Measurements from ENCODE around the gene L3MBTL4.

- no peak for TF ChIP-seq GATA3 (IDR thresholded peaks at IDR 0.05; ENCODE audit: low read depth, low read length)
- no peak for TF ChIP-seq GATA2 (IDR thresholded peaks at IDR 0.05; ENCODE audit: low read depth, low read length)
Measured at GRCh38 chr18:6366776-6367175, 47.9 kb downstream of the L3MBTL4 start.
